ACC112 (cell line): ENCODE measurements around the gene CAMK2N2.
A peak's percentile ranks its signal among the peaks of the same experiment; 100 is the strongest.

ENCODE experiments used
- H2AFZ ChIP-seq: fragments of 200-600 bp; sonication (generic); one replicate; pipeline ENCODE4 v1.6.0; 2017; ENCODE audit warnings: antibody characterized with exemption, low read length; ENCODE audit not compliant: unreplicated experiment
- H3K27ac ChIP-seq: fragments of 200-600 bp; sonication (generic); 2 replicates; pipeline ENCODE4 v1.5.1; 2014; ENCODE audit warnings: low read depth, mild to moderate bottlenecking, antibody characterized with exemption, low read length, moderate library complexity
- H3K27me3 ChIP-seq: fragments of 200-600 bp; sonication (generic); 2 replicates; pipeline ENCODE4 v1.6.1; 2014; ENCODE audit warnings: mild to moderate bottlenecking, antibody characterized with exemption, low read length, moderate library complexity, mixed read lengths; ENCODE audit not compliant: insufficient read depth
- H3K36me3 ChIP-seq: fragments of 200-600 bp; sonication (generic); 2 replicates; pipeline ENCODE4 v1.6.1; 2016; ENCODE audit warnings: mild to moderate bottlenecking, antibody characterized with exemption, low read length, moderate library complexity, mixed read lengths; ENCODE audit not compliant: insufficient read depth
- H3K4me1 ChIP-seq: fragments of 200-600 bp; sonication (generic); one replicate; pipeline ENCODE4 v1.6.1; 2016; ENCODE audit warnings: low read length, mixed read lengths; ENCODE audit not compliant: insufficient read depth, unreplicated experiment, control insufficient read depth
- H3K4me3 ChIP-seq: fragments of 200-600 bp; sonication (generic); 2 replicates; pipeline ENCODE4 v1.5.1; 2014; ENCODE audit warnings: mild to moderate bottlenecking, low read depth, low read length
- H3K79me2 ChIP-seq: fragments of 200-600 bp; sonication (generic); one replicate; pipeline ENCODE4 v1.6.0; 2016; ENCODE audit warnings: low read length; ENCODE audit not compliant: control insufficient read depth, unreplicated experiment, insufficient read depth

Gene CAMK2N2

DNA sequence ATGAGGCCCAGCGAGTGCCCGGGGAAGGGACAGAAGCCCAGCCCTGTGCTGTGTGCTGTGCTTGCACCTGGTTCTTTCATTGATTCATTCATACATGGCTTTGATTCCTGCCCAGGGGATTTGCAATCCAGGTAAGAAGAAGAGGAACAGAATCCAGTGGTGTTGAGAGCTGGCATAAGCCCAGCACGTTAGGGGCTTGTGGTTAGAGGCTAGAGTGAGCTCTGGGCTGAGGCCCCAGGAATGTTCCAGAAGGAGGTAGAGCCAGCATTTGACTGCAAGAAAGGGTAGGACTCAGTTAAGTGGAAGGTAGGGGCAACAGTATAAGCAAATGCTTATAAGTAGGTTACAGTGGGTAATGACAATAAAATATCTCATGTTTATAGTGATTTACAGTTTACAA is 29.7 kb downstream of the CAMK2N2 start:
- Histone ChIP-seq H3K4me1 (peaks cover 10% of the 10 kb centered on the region), H3K4me3 (no peak overlapping the region), H3K27me3 (peaks cover 52% of the 10 kb centered on the region), H2AFZ (no peak overlapping the region), H3K27ac (no peak overlapping the region), H3K79me2 (no peaks in the 10 kb centered on the region), H3K36me3 (no peaks in the 10 kb centered on the region)

DNA sequence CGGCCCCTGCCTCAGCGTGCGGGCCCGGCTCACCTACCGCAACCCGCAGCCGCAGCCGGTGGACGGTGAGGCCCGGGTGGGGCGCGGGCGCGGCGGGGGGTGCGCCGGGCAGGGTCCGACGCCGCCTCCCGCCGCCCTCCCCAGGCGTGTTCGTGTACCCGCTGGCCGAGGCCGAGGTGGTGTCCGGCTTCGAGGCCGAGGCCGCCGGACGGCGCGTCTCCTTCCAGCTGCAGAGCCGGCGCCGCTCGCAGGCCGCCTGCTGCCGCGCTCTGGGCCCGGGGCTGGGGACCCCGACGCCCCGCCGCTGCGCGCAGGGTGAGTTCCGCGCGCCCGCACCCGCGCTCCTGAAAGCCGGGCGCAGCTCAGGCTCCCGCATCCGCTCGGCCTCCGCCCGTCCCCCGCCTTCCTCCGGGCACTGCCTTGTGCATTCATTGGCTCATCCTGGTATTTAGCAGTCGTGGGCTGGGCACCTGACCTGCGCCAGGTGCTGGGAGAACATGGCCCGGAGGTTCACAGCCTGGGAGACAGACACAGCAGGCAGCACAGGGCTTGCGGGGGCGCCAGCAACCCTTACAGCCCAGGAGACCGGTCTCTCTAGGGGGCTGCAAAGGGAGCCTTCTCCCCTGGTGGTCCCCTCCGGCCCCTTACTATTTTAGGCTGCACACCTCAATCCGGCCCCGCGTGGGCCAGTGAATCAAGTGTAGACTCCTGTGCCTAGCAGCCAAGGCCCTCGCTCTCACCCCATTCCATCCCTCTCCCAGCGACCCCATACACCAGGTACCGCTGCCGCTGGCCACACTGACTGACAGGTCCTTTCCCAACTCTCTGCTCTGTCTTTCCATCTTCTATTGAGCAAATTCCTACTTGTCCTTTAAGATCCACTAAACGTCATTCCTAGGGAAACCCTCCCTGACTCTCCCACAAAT is 30.5 kb downstream of the CAMK2N2 start:
- no peak overlapping the region for H3K27ac ChIP-seq
- peak overlapping the region; percentile 11; the same call in 1 of the 2 replicates for H3K4me3 ChIP-seq
- no peaks in the 10 kb centered on the region for H3K79me2 ChIP-seq
- H3K27me3 ChIP-seq, result peaks cover 58% of the 10 kb centered on the region
- peaks cover 10% of the 10 kb centered on the region for H3K4me1 ChIP-seq
- H3K36me3 ChIP-seq, result no peaks in the 10 kb centered on the region
- no peak overlapping the region for H2AFZ ChIP-seq

DNA sequence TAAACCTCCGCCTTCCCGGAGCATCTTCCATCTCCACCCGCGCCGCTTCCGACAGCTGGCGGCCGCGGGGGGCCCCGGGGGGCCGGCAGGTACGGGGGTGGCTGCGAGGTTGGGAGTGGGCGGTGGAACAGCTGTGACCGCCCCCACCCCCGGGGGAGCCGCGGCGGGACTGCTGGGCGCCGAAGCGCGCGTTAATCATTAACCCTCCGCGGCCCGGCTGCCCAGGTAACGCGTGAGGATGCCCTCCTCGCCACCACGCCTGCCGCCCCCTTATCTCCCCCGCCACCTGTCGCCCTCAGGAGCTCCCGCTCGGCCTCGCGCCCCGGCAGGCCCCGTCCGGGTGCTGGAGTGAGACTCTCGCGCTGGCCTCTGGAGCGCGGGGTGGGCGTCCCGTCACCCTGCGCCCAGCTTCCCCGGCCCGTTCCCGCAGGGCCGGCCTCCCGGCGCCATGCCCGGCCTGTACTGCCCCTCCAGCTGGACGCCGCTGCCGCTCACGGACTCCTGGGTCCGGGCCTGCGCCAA is 31.2 kb downstream of the CAMK2N2 start:
- H3K79me2 ChIP-seq, result no peaks in the 10 kb centered on the region
- H3K27ac ChIP-seq, result no peak overlapping the region
- H3K27me3 ChIP-seq, result peaks cover 61% of the 10 kb centered on the region
- no peak overlapping the region for H2AFZ ChIP-seq
- H3K4me3 ChIP-seq, result peak overlapping the region; percentile 66; the same call in 1 of the 2 replicates
- H3K36me3 ChIP-seq, result no peaks in the 10 kb centered on the region
- peaks cover 10% of the 10 kb centered on the region for H3K4me1 ChIP-seq

DNA sequence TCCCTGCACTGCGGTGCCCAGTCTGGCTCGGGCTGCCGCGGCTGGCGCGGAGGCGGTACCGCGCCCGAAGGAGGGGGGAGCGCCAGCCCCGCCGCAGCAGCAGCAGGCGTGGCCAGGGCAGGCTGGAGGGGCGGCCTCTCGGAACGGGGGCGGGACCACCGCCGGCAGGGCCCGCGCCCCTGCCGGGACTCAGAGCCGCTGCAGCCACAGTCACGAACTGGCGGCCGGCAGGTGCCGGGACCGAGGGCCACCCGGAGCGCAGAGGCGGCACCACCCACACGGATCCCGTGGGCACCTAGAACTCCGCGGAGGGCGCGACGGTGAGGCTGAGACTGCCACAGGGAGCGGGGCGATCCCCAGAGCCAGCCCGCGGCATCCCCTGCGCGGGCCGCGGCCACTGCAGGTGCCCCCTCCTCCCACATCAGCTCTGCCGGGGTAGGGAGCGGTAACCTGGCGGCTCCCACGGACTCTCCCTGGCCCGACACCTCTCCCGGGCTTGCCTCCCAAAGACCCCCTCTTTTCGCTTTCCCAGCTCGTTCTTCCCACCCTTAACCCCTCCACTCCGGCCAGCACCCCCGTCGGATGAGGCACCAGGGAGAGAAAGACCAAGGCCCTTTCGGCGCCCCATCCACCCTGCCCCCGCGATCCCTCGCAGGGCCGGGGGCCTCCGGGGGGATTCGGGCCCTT is 31.8 kb downstream of the CAMK2N2 start, which contains the start of gene VWA5B2:
Gene VWA5B2, plus strand, starts transcription at position 192 of the 687 bp plus-strand sequence. CDS start 944 bp downstream, outside the sequence.
- Histone ChIP-seq H3K27ac (no peak within 1 kb of the TSS), H3K4me3 (peak within 1 kb of the TSS; percentile 66), H3K36me3 (no peaks in the 10 kb centered on the region), H3K27me3 (peaks cover 61% of the 10 kb centered on the region), H3K79me2 (no peaks in the 10 kb centered on the region), H2AFZ (peak within 1 kb of the TSS; percentile 58), H3K4me1 (peaks cover 9% of the 10 kb centered on the region)

DNA sequence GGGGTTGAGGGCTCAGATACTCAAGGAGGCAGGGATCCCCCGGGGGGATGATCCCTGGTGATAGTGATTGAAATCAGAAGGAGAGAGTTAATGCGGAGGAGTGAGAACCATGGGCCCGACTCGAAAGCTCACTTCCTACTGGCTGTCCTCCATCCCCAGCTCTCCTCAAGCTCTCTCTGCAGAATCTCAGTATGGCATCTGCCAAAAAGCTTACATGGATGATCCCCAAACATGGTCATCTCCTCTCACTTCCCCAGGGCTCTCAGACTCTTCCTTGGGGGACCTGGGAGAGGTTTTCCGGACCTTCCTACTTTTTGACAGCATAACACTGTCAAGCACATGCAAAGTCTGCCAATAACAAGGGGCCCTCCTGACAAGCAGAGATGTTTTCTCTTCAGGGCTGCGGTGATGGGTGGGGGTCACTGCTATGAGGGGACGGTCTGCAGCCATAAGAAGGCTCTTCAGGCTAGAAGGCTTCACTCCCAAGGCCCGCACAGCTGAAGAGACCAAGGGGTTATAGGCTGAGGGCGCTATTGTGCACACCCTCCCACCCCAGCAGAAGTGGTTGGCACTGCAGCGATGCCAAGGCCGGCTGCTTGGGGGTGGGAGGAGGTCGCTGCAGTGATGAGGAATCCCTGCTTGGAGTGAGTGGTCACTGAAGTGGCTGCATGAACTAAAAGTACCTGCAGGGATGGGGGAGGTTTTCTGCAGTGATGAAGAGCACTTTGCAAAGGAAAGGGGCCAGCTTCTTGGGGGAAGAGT is 32.8 kb downstream of the CAMK2N2 start:
- H3K79me2 ChIP-seq, result no peaks in the 10 kb centered on the region
- H3K27ac ChIP-seq, result no peak overlapping the region
- no peak overlapping the region for H3K4me3 ChIP-seq
- H3K27me3 ChIP-seq, result peaks cover 61% of the 10 kb centered on the region
- H3K36me3 ChIP-seq, result no peaks in the 10 kb centered on the region
- peaks cover 3% of the 10 kb centered on the region for H3K4me1 ChIP-seq
- no peak overlapping the region for H2AFZ ChIP-seq

DNA sequence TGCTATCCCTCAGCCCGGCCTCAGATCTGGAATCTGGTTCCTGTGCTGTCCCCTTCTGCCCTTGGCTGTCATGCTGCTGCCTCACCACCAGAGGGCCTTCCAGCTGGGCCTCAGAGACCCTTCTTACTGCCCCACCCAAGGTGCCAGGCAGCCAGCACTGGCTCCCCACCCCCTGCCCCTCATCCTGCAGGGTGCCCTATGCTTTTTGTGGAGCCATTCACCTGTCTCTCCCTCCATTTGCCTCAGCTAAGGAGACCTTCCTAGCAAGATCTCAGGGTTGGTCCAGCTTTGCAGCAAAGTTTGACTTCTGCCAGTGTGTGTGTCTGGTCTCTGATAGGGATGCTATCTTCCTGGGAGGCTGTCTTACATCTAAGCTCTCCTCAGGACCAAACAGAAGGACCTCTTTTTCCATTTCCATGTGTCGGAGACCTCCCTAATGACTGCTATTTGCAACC is 33.8 kb downstream of the CAMK2N2 start:
- Histone ChIP-seq H3K27me3 (peaks cover 59% of the 10 kb centered on the region), H3K4me3 (no peak overlapping the region), H3K4me1 (peaks cover 3% of the 10 kb centered on the region), H3K79me2 (no peaks in the 10 kb centered on the region), H2AFZ (no peak overlapping the region), H3K36me3 (no peaks in the 10 kb centered on the region), H3K27ac (no peak overlapping the region)

DNA sequence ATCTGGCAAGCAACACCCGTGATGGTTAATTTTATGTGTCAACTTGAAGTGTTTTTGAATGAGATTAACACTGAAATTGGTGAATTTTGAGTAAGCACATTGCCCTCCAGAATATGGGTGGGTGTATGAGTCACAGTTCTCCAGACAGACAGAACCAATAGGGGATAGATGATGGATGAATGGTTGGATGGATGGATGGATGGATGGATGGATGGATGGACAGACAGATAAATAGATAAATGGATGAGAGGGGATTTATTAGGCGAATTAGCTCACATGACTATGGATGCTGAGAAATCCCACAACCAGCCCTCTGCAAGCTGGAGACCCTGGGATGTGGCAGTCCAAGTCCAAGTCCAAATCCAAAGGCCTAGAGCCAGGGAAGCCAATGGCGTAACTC is 37.4 kb downstream of the CAMK2N2 start:
- Histone ChIP-seq H3K36me3 (no peaks in the 10 kb centered on the region), H3K27ac (no peak overlapping the region), H3K4me1 (no peaks in the 10 kb centered on the region), H3K4me3 (no peak overlapping the region), H2AFZ (no peak overlapping the region), H3K27me3 (peaks cover 24% of the 10 kb centered on the region), H3K79me2 (no peaks in the 10 kb centered on the region)

DNA sequence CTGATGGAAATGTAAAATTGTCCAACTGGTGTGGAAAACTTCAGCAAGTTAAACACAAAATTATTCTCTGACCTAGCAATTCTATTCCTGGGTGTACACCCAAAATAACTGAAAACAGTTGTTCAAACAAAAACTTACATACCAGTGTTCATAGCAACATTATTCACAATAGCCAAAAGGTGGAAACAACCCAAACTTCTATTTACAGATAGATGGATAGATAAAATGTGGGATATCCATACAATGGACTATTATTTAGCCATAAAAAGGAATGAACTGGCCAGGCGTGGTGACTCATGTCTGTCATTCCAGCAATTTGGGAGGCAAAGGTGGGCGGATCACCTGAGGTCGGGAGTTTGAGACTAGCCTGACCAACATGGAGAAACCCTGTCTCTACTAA is 38.8 kb downstream of the CAMK2N2 start:
- H3K4me3 ChIP-seq, result no peak overlapping the region
- no peaks in the 10 kb centered on the region for H3K79me2 ChIP-seq
- H3K27me3 ChIP-seq, result peaks cover 10% of the 10 kb centered on the region
- no peak overlapping the region for H2AFZ ChIP-seq
- no peak overlapping the region for H3K27ac ChIP-seq
- H3K36me3 ChIP-seq, result no peaks in the 10 kb centered on the region
- no peaks in the 10 kb centered on the region for H3K4me1 ChIP-seq

DNA sequence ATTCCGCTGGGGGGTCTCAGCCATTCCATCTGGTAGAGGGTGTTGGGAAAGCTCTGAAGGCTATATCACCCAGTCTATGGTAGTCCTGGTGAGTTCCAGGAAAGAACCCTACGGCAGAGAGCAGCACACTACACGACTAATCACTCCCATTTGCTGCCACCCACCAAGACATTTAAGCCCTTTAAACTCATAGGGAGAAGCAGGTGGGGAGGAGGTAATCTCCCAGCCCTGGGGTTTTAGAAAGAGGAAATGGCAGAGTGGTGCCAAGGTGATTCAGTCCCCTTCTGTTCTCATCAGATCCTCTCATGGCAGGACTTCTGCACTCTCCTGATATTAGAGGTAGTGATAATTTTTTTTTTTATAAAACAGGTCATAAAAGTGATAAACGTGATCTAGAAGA is 42.5 kb downstream of the CAMK2N2 start:
- Histone ChIP-seq H3K27ac (no peak overlapping the region), H3K4me1 (no peaks in the 10 kb centered on the region), H2AFZ (no peak overlapping the region), H3K4me3 (no peak overlapping the region), H3K36me3 (no peaks in the 10 kb centered on the region), H3K79me2 (no peaks in the 10 kb centered on the region), H3K27me3 (peaks cover 4% of the 10 kb centered on the region; the same call in 1 of the 2 replicates)

DNA sequence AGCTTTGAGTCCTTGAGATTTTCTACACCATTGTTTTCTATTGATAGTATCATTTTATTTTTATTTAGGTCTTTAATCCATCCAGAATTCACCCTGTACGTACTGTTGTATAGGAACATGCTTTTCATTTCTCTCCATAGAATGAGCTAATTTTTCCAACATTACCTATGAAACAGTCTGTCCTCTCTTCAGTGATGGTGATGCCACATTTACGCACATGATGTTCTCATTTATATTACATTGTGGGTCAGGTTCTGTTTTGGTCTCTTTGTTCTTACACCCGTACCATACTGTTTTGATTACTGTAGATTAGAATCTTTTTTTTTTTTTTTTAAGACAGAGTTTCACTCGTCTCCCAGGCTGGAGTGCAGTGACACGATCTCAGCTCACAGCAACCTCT is 49.6 kb downstream of the CAMK2N2 start:
- no peaks in the 10 kb centered on the region for H3K79me2 ChIP-seq
- no peak overlapping the region for H3K4me3 ChIP-seq
- peaks cover 14% of the 10 kb centered on the region for H3K27me3 ChIP-seq
- no peaks in the 10 kb centered on the region for H3K4me1 ChIP-seq
- no peak overlapping the region for H3K27ac ChIP-seq
- no peak overlapping the region for H2AFZ ChIP-seq
- no peaks in the 10 kb centered on the region for H3K36me3 ChIP-seq
